Right kidney (tissue), 1 donor: ENCODE results near the gene CYBA.

Source experiments
- DNase-seq: peaks from one replicate; pipeline ENCODE4 v3.0.0-alpha.2; 2016

The CYBA gene

GRCh38 chr16:88662843-88663606, 12.2 kb upstream of the CYBA start, which contains the start of gene MVD:
TSS of gene MVD (minus strand) at chr16:88663091. CDS start at chr16:88663080, 11 bp downstream.
- DNase-seq, result peak; percentile 91

- peak; percentile 42 for DNase-seq
Measured at GRCh38 chr16:88662222-88662842, 11.5 kb upstream of the CYBA start.

- DNase-seq, result no peak
Measured at GRCh38 chr16:88661468-88661867, 10.6 kb upstream of the CYBA start.

GRCh38 chr16:88659160-88659559, 8.3 kb upstream of the CYBA start:
- no peak for DNase-seq

GRCh38 chr16:88658714-88659113, 7.9 kb upstream of the CYBA start:
- DNase-seq, result no peak

GRCh38 chr16:88657371-88657770, 6.5 kb upstream of the CYBA start:
- DNase-seq, result no peak

GRCh38 chr16:88656291-88656980, 5.6 kb upstream of the CYBA start:
- DNase-seq, result no peak

GRCh38 chr16:88655733-88656281, 5.0 kb upstream of the CYBA start:
- DNase-seq, result no peak

- DNase-seq, result no peak
Measured at GRCh38 chr16:88655053-88655732, 4.3 kb upstream of the CYBA start.

- no peak for DNase-seq
Measured at GRCh38 chr16:88654363-88655052, 3.7 kb upstream of the CYBA start.

GRCh38 chr16:88653596-88654362, 2.9 kb upstream of the CYBA start:
- DNase-seq, result no peak

GRCh38 chr16:88653101-88653500, 2.2 kb upstream of the CYBA start:
- DNase-seq, result no peak

- DNase-seq, result no peak
Measured at GRCh38 chr16:88652762-88653063, 1.9 kb upstream of the CYBA start.

- DNase-seq, result no peak
Measured at GRCh38 chr16:88651989-88652761, 1.3 kb upstream of the CYBA start.

GRCh38 chr16:88651276-88651988, 579 bp upstream of the CYBA start:
- DNase-seq, result peak; percentile 84

- DNase-seq, result peak; percentile 78
Measured at GRCh38 chr16:88649924-88650748, 717 bp downstream of the CYBA start.

- DNase-seq, result no peak
Measured at GRCh38 chr16:88649195-88649923, 1.5 kb downstream of the CYBA start.
